GM12892 (cell line): ENCODE data around the gene NXPH4.

Experiments
- POLR2A ChIP-seq: IDR thresholded peaks from 2 replicates; pipeline ENCODE4 v1.6.1; 2011; ENCODE audit warnings: low read depth, low read length, control low read depth
- POLR2AphosphoS5 ChIP-seq: IDR thresholded peaks from 2 replicates; pipeline ENCODE4 v1.6.1; 2011; ENCODE audit warnings: low read depth, low read length, control low read depth

DNA sequence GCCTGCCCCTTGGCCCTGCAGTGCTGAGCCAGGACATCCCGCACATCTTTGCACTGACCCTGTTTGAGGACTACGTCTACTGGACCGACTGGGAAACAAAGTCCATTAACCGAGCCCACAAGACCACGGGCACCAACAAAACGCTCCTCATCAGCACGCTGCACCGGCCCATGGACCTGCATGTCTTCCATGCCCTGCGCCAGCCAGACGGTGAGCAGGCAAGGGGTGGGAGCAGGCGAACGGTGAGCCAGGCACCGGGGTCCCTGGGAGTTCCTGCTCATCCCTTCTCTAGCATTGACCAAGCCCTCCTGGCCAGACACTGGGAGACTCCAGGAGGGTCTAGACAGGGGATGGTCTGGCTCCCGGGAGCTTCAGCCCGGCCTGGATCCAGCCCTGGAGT, 17.4 kb upstream of the NXPH4 start:
- TF ChIP-seq POLR2A, result no peak
- TF ChIP-seq POLR2AphosphoS5, result no peak
